Esophagus squamous epithelium (tissue), 5 donors: ENCODE data around the gene SPRY2. TPM values are rescaled to one million over a fixed set of nuclear protein-coding genes. Genes with fewer than 3 reads are reported as not detected.

ENCODE experiments used
- DNase-seq: peaks from one replicate; lab custom pipeline; 2025; lab: John Stamatoyannopoulos, UW
- H3K27ac ChIP-seq, 4 donors: fragments of 200-600 bp; sonication (generic); one replicate each; pipeline ENCODE4 v1.5.1; 2016 to 2019; ENCODE audit warnings: mild to moderate bottlenecking in 1 of 4
- H3K27me3 ChIP-seq, 4 donors: fragments of 200-600 bp; sonication (generic); 1 replicate in 3 of 4; 2 replicates in 1 of 4; pipeline versions ENCODE4 v1.5.1 to v1.6.0; 2017 to 2021; ENCODE audit warnings: antibody characterized with exemption in 1 of 4
- H3K36me3 ChIP-seq, 3 donors: fragments of 200-600 bp; sonication (generic); one replicate each; pipeline ENCODE4 v1.5.1; 2016 to 2019
- H3K4me1 ChIP-seq, 3 donors: fragments of 200-600 bp; sonication (generic); one replicate each; pipeline ENCODE4 v1.5.1; 2017 to 2019
- H3K4me3 ChIP-seq, 4 donors: fragments of 200-600 bp; sonication (generic); 1 replicate in 3 of 4; 2 replicates in 1 of 4; pipeline ENCODE4 v1.5.1; 2016 to 2019; ENCODE audit warnings: mild to moderate bottlenecking in 2 of 4, moderate library complexity in 1 of 4
- H3K9me3 ChIP-seq, 3 donors: fragments of 200-600 bp; sonication (generic); one replicate each; pipeline ENCODE4 v1.5.1; 2016 to 2019
- POLR2A ChIP-seq, 4 donors: fragments of 450-650 bp; IDR thresholded peaks; one replicate each; pipeline ENCODE4 v1.6.1; 2017; ENCODE audit warnings: antibody characterized with exemption in 4 of 4, mild to moderate bottlenecking in 4 of 4, moderate library complexity in 3 of 4
- WGBS, 2 donors: methylation state at CpG; one replicate each; pipeline ENCODE4 v1.1.5; 2018; 5-methylcytosine and 5-hydroxymethylcytosine counted together
- intact Hi-C: fragments of 100-400 bp; cut with DNase I; formaldehyde crosslinking; loops from one replicate; pipeline ENCODE4 v1.15.0; 2022
- total RNA-seq, 4 donors: library from RNA; depleted of rRNA; stranded (reverse); fragments of >200 nt; gene quantifications; one replicate each; pipeline ENCODE4 v1.1.0, GENCODE V29; 2016
- TF ChIP-seq, protein P1 (sequence below), 6 experiments: fragments of 450-650 bp in 4 of 6; fragments of 200-600 bp in 2 of 6; sonication (generic) in 2 of 6; IDR thresholded peaks; one replicate each; pipeline ENCODE4 v1.5.1; 2016 to 2019; ENCODE audit warnings: antibody characterized with exemption in 6 of 6, mild to moderate bottlenecking in 4 of 6, moderate library complexity in 4 of 6
- donor health status: DM: yes; HTN: yes; CAD: no.

SPRY2 gene
- total RNA-seq, 4 donors from 2014 or later = 4.5 to 29.0 (median 16.5) TPM

DNA sequence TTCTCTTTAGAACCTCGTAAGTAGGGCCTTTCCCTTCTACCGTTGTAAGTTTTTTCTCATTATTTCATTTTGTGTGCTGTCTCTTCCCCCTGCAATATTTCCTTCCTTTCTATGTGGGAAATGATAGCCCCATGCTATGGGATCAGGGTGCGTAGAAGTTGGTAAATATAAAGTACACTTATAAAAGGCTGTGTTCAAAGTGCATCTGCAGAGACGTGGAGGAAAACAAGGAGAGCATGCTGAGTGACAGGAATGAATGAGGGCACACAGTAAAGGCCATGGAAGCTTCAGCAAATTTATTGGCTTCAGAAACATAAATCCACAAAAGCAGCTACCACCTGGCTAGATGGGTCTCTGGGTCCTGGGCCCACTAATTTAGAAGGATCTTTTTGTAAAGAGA lies 21.6 kb upstream of the SPRY2 start:
- TF ChIP-seq, protein P1, sequence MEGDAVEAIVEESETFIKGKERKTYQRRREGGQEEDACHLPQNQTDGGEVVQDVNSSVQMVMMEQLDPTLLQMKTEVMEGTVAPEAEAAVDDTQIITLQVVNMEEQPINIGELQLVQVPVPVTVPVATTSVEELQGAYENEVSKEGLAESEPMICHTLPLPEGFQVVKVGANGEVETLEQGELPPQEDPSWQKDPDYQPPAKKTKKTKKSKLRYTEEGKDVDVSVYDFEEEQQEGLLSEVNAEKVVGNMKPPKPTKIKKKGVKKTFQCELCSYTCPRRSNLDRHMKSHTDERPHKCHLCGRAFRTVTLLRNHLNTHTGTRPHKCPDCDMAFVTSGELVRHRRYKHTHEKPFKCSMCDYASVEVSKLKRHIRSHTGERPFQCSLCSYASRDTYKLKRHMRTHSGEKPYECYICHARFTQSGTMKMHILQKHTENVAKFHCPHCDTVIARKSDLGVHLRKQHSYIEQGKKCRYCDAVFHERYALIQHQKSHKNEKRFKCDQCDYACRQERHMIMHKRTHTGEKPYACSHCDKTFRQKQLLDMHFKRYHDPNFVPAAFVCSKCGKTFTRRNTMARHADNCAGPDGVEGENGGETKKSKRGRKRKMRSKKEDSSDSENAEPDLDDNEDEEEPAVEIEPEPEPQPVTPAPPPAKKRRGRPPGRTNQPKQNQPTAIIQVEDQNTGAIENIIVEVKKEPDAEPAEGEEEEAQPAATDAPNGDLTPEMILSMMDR (IDR thresholded peaks at IDR 0.05) = no peak
- no peaks in the 10 kb centered on the region for H3K9me3 ChIP-seq
- H3K4me1 ChIP-seq = peaks cover 0 to 23% (median 0%) of the 10 kb centered on the region in 3 donors
- no peaks in the 10 kb centered on the region for H3K36me3 ChIP-seq
- no peaks in the 10 kb centered on the region for H3K27me3 ChIP-seq
- intact Hi-C loops = no loop called here
- H3K4me3 ChIP-seq = no peak overlapping the region
- 84 to 87% methylated on average over 4 of the region's 4 CpGs for WGBS, 2 donors
- DNase-seq = no peak
- H3K27ac ChIP-seq = no peak overlapping the region

DNA sequence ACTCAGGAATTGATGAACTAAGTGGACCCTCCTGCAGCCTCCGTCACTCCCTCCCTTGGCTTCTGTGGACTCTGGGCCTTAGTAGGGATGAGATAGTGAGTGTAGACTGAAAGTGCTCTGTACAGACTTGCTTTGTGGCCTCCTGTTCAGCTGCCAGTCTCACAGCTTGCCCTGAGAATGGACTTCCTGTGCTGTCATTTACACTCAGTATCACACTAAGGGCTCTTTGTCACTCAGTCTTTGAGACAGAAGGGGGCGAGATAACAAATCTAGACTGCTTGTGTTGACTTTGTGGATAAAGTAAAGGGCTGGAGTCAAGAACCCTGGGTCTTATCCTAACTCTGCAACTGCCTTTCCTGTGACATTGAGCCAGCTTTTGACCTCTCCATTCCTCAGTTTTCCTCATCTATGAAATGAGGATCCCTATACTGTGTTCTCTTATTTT lies 21.0 kb upstream of the SPRY2 start:
- no peak for TF ChIP-seq POLR2A (IDR thresholded peaks at IDR 0.05)
- TF ChIP-seq, protein P1 (IDR thresholded peaks at IDR 0.05) = no peak
- H3K27ac ChIP-seq = no peak overlapping the region
- H3K36me3 ChIP-seq = no peaks in the 10 kb centered on the region
- no peaks in the 10 kb centered on the region for H3K9me3 ChIP-seq
- WGBS, 2 donors = 54 to 73% methylated on average over 2 of the region's 2 CpGs
- H3K4me3 ChIP-seq = no peak overlapping the region
- H3K27me3 ChIP-seq = no peaks in the 10 kb centered on the region
- no peak for DNase-seq
- peaks cover 0 to 23% (median 0%) of the 10 kb centered on the region in 3 donors for H3K4me1 ChIP-seq
- intact Hi-C loops = no loop called here

DNA sequence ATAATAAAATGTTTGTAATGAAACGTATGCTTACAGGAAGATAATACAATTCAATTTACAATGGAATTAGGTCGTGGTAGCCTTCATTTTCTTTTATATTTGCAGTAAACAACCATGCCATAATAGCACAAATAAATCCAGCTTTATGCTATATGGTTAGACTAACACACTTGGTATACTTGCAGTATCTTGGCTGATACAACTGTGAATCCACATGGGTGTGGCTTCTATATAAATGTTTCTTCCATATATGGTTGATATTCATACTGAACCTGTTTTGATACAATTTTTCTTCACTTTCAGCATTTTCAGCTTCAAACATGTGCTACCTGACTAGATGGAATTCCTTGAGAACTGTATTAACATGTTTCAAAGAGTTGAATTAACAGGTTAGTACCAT lies 20.4 kb upstream of the SPRY2 start:
- no peak overlapping the region for H3K4me3 ChIP-seq
- peaks cover 0 to 23% (median 0%) of the 10 kb centered on the region in 3 donors for H3K4me1 ChIP-seq
- no peak overlapping the region for H3K27ac ChIP-seq
- intact Hi-C loops = no loop called here
- TF ChIP-seq, protein P1 (IDR thresholded peaks at IDR 0.05) = no peak
- TF ChIP-seq POLR2A (IDR thresholded peaks at IDR 0.05) = no peak
- DNase-seq = no peak
- no peaks in the 10 kb centered on the region for H3K9me3 ChIP-seq
- H3K27me3 ChIP-seq = no peaks in the 10 kb centered on the region
- no peaks in the 10 kb centered on the region for H3K36me3 ChIP-seq
- WGBS, 2 donors = 66 to 71% methylated on average over 2 of the region's 2 CpGs

DNA sequence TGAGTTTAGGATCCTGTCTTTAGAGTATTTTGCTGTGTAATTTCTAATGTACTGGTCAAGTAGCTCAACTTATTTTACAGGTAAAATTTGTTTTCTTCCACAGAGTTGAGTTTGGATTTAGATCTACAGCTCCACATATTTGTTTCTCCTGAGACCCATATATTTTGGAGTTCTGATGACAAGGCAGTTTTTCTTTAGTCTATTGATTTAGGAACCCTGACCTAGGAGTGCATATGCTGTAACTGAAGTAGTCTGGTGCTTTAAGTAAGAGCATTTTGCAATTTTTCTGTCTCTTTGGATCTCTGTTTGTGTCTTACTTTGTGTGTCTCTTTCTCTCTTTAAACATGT lies 19.5 kb upstream of the SPRY2 start:
- no peak for TF ChIP-seq POLR2A (IDR thresholded peaks at IDR 0.05)
- TF ChIP-seq, protein P1 (IDR thresholded peaks at IDR 0.05) = no peak
- DNase-seq = no peak
- H3K4me1 ChIP-seq = peaks cover 0 to 23% (median 0%) of the 10 kb centered on the region in 3 donors
- no peaks in the 10 kb centered on the region for H3K36me3 ChIP-seq
- intact Hi-C loops = no loop called here
- H3K27me3 ChIP-seq = no peaks in the 10 kb centered on the region
- no peak overlapping the region for H3K27ac ChIP-seq
- H3K4me3 ChIP-seq = no peak overlapping the region
- H3K9me3 ChIP-seq = no peaks in the 10 kb centered on the region

DNA sequence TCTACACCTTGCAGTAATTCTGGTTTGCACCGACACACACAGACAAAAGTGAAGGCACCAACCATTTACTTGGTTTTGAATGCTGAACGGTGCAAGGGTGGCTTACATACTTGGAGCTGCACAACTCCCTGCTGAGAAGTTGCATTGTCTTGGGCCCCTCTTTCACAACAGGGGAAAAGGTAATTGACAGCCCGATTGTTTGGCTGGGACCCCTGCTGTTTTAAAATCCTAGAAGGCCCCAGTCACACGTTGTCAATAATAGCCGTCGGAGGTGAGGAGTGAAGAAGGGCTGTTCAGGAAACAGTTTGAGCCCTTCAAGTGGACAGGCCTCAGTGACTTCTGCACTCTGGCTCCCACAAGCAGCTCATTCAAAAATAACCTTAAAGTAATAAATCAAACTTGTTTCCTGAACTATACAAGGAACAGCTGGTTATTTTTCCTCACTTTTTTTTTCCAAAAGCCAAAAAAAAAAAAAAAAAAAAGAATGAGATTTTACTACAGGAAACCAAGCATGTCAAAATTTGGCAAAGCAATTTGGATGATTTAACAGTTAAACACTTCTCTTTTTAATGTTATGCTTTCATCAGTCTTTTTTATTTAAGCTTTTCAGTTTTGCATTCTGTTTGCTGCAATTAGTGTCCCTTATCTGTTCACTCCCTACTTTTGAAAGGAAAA lies 19.0 kb upstream of the SPRY2 start:
- intact Hi-C loops = loop anchor here (10.0 kb wide), 2 partner anchors 585 to 675 kb away; no protein-coding TSS in a partner anchor
- Histone ChIP-seq H3K27me3 (no peaks in the 10 kb centered on the region), H3K4me1 (peaks cover 0 to 23% (median 0%) of the 10 kb centered on the region in 3 donors), H3K36me3 (no peaks in the 10 kb centered on the region), H3K4me3 (no peak overlapping the region), H3K9me3 (no peaks in the 10 kb centered on the region), H3K27ac (no peak overlapping the region)
- 35 to 61% methylated on average over 6 of the region's 6 CpGs for WGBS, 2 donors
- no peak for DNase-seq
- no peak for TF ChIP-seq POLR2A (IDR thresholded peaks at IDR 0.05)
- TF ChIP-seq, protein P1 (IDR thresholded peaks at IDR 0.05) = no peak
